Activated CD8-positive, alpha-beta memory T cell treated with anti-CD3 and anti-CD28 coated beads, Interleukin-2, amount 10 ng/mL, durations not matched to agents 7 days and 5 days (primary cell): ENCODE results near the gene CPLX4. TPM values are rescaled to one million over a fixed set of nuclear protein-coding genes. Genes with fewer than 3 reads are reported as not detected.

Source experiments
- ATAC-seq: fragments of 150-1000 bp; cut with Tn5 transposase; one replicate; pipeline ENCODE4 v1.10.0; 2021; ENCODE audit warnings: moderate library complexity
- CTCF ChIA-PET: fragments of 350-600 bp; sonication (Branson Sonifier 250); formaldehyde crosslinking; loops from one replicate; lab custom pipeline; 2021; ENCODE audit warnings: antibody characterized with exemption; lab: Charles Lee
- DNase-seq: peaks from one replicate; pipeline ENCODE4 v3.0.0-alpha.2; 2020
- H3K27ac Mint-ChIP-seq: one replicate; pipeline ENCODE4 v1.8.0; 2021; ENCODE audit warnings: mild to moderate bottlenecking, mixed read lengths
- H3K27me3 Mint-ChIP-seq: one replicate; pipeline ENCODE4 v1.8.0; 2021; ENCODE audit warnings: mixed read lengths
- H3K36me3 Mint-ChIP-seq: one replicate; pipeline ENCODE4 v1.8.0; 2021; ENCODE audit warnings: mild to moderate bottlenecking, mixed read lengths
- H3K4me1 Mint-ChIP-seq: one replicate; pipeline ENCODE4 v1.8.0; 2021; ENCODE audit warnings: mixed read lengths
- H3K4me3 Mint-ChIP-seq: one replicate; pipeline ENCODE4 v1.8.0; 2021; ENCODE audit warnings: mild to moderate bottlenecking, moderate library complexity, mixed read lengths
- H3K9me3 Mint-ChIP-seq: one replicate; pipeline ENCODE4 v1.8.0; 2022; ENCODE audit warnings: low read depth, mixed read lengths
- total RNA-seq, 2 experiments: library from RNA; stranded (reverse); gene quantifications; one replicate each; pipeline ENCODE4 v1.2.3, GENCODE V29; 2021

Gene CPLX4, protein sequence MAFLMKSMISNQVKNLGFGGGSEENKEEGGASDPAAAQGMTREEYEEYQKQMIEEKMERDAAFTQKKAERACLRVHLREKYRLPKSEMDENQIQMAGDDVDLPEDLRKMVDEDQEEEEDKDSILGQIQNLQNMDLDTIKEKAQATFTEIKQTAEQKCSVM
- not detected for total RNA-seq

DNA sequence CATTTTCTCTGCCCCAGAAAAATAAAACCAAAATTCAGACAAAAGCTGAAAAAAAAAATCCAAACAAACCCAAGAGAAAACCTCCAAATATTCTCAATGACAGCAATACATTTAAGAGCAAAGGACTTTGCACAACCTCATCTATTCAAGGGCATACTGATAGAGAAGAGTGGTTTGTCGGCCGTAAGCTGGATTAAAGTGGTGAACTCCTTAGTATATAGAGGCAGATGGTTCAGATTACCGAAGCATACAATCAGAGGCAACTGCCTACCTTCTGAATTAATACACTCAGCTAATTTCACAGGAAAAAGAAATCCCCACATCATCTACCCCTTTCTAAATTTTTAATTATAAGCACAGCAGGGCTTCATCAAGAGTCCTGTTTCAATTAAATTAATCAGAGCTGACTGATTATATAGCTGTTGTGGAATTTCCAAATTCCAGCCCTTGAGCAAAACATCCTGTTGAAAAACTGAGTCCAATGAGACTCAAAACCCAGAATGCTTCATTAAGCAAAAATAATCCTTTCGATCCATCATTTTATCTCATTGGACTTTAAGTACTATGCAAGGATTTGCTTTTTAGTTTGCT, at the start of gene CPLX4:
CPLX4 (minus strand) TSS at position 190 of the 591 bp plus-strand sequence; CDS start at position 3, 187 bp downstream.
- no peak for ATAC-seq
- DNase-seq = no peak
- no peaks in the 10 kb centered on the region for H3K36me3 Mint-ChIP-seq
- no peaks in the 10 kb centered on the region for H3K9me3 Mint-ChIP-seq
- H3K27ac Mint-ChIP-seq = no peak within 1 kb of the TSS
- CTCF ChIA-PET = interaction anchor here (1.0 to 2.2 kb wide), 6 partner anchors 8 to 84 kb away, joined by 3 to 11 read pairs (median 4); no protein-coding TSS in a partner anchor
- peaks cover 35% of the 10 kb centered on the region for H3K27me3 Mint-ChIP-seq
- H3K4me3 Mint-ChIP-seq = no peak within 1 kb of the TSS
- no peaks in the 10 kb centered on the region for H3K4me1 Mint-ChIP-seq

DNA sequence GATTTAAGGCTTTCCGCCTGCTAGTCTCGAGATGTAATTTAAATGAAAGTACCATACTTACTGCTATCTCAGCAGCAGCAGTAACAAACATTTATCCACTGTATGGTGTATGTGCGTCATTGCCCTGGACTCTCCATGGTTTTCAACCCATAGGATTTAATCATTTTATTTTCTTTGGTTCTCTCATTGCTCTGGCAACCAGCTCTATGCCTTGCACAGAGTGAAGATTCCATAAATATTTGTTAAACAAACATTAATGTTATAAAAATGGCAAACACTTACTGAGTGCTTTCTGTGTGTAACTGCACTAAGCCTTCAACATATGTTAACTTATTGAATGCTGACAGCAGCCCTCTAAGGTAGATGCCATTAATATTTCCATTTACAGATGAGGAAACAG, 41.9 kb upstream of the CPLX4 start:
- H3K9me3 Mint-ChIP-seq = no peaks in the 10 kb centered on the region
- peaks cover 24% of the 10 kb centered on the region for H3K4me1 Mint-ChIP-seq
- H3K4me3 Mint-ChIP-seq = no peak overlapping the region
- DNase-seq (no peak), ATAC-seq (no peak)
- H3K36me3 Mint-ChIP-seq = peaks cover 12% of the 10 kb centered on the region
- H3K27me3 Mint-ChIP-seq = peaks cover 2% of the 10 kb centered on the region
- H3K27ac Mint-ChIP-seq = no peak overlapping the region
- CTCF ChIA-PET = interaction anchor here (0.8 kb wide), 1 partner anchor 42 kb away, joined by 4 read pairs; no protein-coding TSS in a partner anchor

DNA sequence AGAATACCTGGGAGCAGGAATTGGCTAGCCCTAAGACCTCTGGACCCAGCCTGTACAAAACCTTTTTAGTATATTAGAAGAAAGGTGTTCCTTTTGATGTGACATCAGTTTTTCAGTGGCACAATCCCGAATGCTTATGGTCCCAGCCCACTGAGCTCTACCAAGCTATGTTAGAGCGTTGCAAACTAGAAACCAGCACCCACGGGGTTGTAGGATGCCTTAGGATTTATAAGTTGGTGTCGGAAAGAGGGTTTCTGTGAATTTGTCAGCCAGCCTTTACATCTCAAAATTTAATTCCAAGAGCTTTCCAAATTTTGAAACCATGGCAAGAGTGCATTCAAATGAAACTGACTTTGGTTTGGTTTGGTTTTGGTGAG, 41.1 kb upstream of the CPLX4 start:
- peak; percentile 4 for ATAC-seq
- Mint-ChIP-seq H3K27me3 (peaks cover 2% of the 10 kb centered on the region), H3K4me3 (peak overlapping the region; percentile 100), H3K36me3 (peaks cover 18% of the 10 kb centered on the region), H3K9me3 (no peaks in the 10 kb centered on the region), H3K4me1 (peaks cover 30% of the 10 kb centered on the region), H3K27ac (peak overlapping the region; percentile 24)
- no peak for DNase-seq
- CTCF ChIA-PET = interaction anchor here (0.6 to 1.3 kb wide), 2 partner anchors 20 to 51 kb away, joined by 3 to 8 read pairs; no protein-coding TSS in a partner anchor

DNA sequence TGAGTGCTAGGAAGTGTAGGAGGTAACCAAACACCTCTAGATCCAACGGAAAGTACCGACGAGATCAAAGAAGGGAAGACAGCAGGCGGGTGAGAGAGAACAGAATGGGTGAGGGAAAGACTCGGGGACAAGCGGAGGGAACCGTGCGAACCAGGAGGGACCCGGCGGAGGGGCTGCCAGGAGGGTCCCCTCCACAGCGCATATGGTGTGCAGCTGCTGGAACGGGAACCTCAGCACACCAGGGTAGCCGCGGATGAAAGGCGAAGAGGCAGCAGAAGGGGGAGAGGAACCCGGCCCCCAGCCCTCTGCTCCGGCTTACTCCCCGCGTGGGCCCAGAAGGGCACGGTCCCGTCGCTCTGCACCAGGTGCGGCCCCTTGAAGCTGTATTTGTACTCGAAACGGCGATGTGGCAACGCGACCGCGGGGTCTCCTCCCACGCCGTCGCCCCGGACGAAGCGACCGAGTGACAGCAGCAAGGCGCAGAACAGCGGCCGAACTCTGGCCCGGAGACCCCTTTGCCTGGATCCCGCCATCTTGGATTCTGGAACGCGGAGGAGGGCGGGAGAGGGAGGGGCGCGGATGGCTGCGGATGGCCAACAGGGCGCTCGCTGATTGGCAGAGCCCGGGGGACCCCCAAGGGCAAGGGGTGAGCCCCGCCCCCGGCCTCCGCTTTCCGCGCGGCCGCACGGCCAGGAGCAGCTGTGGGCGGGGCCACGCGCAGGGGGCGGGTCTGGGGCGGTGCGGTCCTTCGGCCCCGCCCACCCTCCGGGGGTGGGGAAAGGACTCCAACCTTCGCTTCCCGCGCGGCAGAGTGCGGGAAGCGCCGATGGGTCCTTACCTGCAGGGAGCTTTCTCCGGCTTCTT, 40.5 kb upstream of the CPLX4 start, which contains the start of gene LMAN1:
LMAN1 (minus strand) TSS at position 554 of the 864 bp plus-strand sequence; CDS start at position 533, 21 bp downstream.
- Mint-ChIP-seq H3K4me1 (peaks cover 31% of the 10 kb centered on the region), H3K27ac (peak within 1 kb of the TSS; percentile 99), H3K4me3 (peak within 1 kb of the TSS; percentile 100), H3K27me3 (no peaks in the 10 kb centered on the region), H3K9me3 (no peaks in the 10 kb centered on the region), H3K36me3 (peaks cover 19% of the 10 kb centered on the region)
- peak; percentile 95 for DNase-seq
- CTCF ChIA-PET = interaction anchor here (0.6 to 1.3 kb wide), 2 partner anchors 19 to 50 kb away, joined by 3 to 8 read pairs; no protein-coding TSS in a partner anchor
- ATAC-seq = peak; percentile 98

DNA sequence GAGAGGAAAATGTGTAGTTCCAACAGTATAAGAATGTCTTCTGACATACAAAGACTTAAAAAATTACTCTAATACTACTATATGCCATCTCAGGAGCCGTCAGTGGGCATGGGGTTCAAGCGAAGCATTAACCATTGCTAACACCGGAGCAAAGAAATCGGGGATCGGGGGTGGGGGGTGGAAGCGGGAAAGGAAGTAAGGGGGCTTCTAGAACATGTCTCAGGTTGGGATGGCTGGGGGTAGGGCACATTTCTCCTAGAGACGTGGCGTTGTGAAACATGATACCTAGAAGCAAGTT, 39.9 kb upstream of the CPLX4 start:
- no peak for ATAC-seq
- peak overlapping the region; percentile 100 for H3K4me3 Mint-ChIP-seq
- H3K4me1 Mint-ChIP-seq = peaks cover 32% of the 10 kb centered on the region
- H3K27ac Mint-ChIP-seq = peak overlapping the region; percentile 99
- H3K27me3 Mint-ChIP-seq = no peaks in the 10 kb centered on the region
- peaks cover 21% of the 10 kb centered on the region for H3K36me3 Mint-ChIP-seq
- DNase-seq = no peak
- H3K9me3 Mint-ChIP-seq = no peaks in the 10 kb centered on the region
- CTCF ChIA-PET = interaction anchor here (1.1 kb wide), 1 partner anchor 21 kb away, joined by 3 read pairs; no protein-coding TSS in a partner anchor

DNA sequence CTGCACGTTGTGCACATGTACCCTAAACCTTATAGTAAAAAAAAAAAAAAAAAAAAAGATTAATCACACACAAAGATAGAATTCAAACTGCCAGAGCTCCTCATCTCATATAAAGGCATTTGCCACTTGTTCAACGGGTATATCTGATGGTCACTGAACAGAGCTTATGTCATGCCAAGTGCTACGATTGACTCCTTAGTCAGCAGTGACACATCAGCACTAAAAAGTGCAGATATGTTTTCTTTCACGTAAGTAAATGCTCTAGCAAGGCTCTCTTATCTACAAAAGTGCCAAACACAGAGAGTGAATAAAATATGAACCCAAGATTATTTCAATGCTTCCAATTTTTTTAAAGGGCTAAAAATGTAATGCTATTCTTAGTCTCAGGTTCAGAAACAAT, 39.5 kb upstream of the CPLX4 start:
- Mint-ChIP-seq H3K4me1 (peaks cover 36% of the 10 kb centered on the region), H3K27me3 (no peaks in the 10 kb centered on the region), H3K27ac (peak overlapping the region; percentile 99), H3K9me3 (no peaks in the 10 kb centered on the region), H3K4me3 (peak overlapping the region; percentile 100), H3K36me3 (peaks cover 25% of the 10 kb centered on the region)
- CTCF ChIA-PET = interaction anchor here (1.1 to 2.3 kb wide), 2 partner anchors 20 to 40 kb away, joined by 3 to 5 read pairs; partner anchors contain the start of gene CPLX4
- no peak for DNase-seq
- ATAC-seq = no peak

DNA sequence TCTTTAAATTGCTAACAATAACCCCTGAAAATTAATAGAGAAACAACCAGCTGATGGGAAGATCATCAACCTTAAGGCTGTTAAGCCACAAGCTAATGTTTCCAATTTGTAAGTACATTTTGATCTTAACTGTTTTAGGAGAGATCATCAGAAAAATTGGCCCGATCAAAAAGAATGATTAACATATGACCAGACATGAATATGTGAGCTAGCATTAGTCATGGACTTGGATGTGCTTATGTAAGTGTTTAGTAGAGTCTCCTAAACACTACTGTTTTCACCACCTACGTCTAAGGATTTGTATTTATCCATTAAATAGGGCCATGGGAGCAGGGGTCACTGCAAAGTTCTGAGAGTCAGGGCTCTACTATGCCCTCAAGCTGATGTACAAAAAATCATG, 36.3 kb upstream of the CPLX4 start:
- no peaks in the 10 kb centered on the region for H3K27me3 Mint-ChIP-seq
- no peak overlapping the region for H3K27ac Mint-ChIP-seq
- H3K9me3 Mint-ChIP-seq = no peaks in the 10 kb centered on the region
- DNase-seq (no peak), ATAC-seq (no peak)
- CTCF ChIA-PET = interaction anchor here (1.0 to 1.5 kb wide), 3 partner anchors 16 to 48 kb away, joined by 3 to 8 read pairs (median 7); no protein-coding TSS in a partner anchor
- peaks cover 50% of the 10 kb centered on the region for H3K36me3 Mint-ChIP-seq
- H3K4me1 Mint-ChIP-seq = peaks cover 46% of the 10 kb centered on the region
- H3K4me3 Mint-ChIP-seq = no peak overlapping the region

DNA sequence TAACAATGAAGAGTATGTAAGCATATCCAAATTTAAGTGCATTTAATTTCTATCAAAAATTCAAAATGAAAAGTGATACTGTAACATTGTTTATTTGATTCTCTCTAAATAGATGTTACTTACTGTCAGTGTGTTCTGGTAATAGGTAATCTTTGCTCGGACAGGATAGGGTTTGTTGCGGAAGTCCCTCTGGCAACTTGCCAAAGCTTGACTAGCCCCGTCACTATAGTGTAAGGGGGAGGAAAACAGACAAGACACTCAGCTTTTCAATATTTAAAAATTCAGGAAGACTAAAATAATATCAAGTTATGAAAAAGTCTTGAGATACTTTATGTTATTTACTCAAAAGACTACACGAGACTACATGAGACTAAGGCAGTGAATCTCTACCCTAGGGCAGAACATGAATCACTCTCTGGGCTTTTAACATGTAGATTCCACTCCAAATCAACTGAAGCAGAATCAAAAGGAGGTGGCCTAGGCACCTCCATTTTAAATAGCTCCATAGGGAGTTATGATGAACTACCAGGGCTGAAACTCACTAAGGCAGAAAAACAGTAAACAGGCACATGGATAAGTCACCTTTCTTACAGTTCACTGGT, 34.7 kb upstream of the CPLX4 start:
- Mint-ChIP-seq H3K27me3 (no peaks in the 10 kb centered on the region), H3K4me1 (peaks cover 44% of the 10 kb centered on the region), H3K4me3 (no peak overlapping the region), H3K27ac (no peak overlapping the region), H3K9me3 (no peaks in the 10 kb centered on the region), H3K36me3 (peaks cover 59% of the 10 kb centered on the region)
- ATAC-seq (no peak), DNase-seq (no peak)
- CTCF ChIA-PET = interaction anchor here (1.2 kb wide), 1 partner anchor 45 kb away, joined by 5 read pairs; no protein-coding TSS in a partner anchor

DNA sequence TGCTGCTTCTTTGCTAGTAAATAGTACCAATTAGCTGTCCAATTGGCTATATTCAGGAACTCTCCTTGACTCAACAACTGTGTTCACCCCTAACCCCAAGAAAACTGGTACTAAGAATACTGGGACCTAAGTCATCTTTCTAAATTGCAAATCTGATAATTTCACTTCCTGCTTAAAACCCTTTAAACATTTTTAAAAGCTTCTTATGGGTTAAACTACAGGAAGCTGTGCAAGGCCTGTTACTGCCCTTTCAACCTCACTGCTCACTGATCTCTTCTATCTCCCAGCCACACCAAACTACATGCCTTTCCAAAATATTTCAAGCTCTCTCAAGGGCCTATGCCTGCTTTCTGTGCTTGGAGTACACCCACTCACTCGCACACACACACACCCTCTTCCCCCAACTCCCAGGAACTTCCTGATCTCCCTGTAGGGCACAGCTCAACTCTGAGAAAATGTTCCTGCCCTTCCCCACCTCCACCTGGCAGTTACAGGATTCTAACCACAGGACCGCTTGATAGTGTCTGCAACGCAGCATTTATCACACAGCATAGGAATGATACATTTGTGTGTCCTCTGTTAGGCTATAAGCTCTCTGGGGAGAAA, 33.9 kb upstream of the CPLX4 start:
- no peaks in the 10 kb centered on the region for H3K27me3 Mint-ChIP-seq
- no peak overlapping the region for H3K4me3 Mint-ChIP-seq
- no peaks in the 10 kb centered on the region for H3K9me3 Mint-ChIP-seq
- H3K27ac Mint-ChIP-seq = peak overlapping the region; percentile 49
- peaks cover 42% of the 10 kb centered on the region for H3K4me1 Mint-ChIP-seq
- CTCF ChIA-PET = interaction anchor here (1.2 kb wide), 1 partner anchor 44 kb away, joined by 5 read pairs; no protein-coding TSS in a partner anchor
- ATAC-seq (peak; percentile 64), DNase-seq (no peak)
- H3K36me3 Mint-ChIP-seq = peaks cover 66% of the 10 kb centered on the region

DNA sequence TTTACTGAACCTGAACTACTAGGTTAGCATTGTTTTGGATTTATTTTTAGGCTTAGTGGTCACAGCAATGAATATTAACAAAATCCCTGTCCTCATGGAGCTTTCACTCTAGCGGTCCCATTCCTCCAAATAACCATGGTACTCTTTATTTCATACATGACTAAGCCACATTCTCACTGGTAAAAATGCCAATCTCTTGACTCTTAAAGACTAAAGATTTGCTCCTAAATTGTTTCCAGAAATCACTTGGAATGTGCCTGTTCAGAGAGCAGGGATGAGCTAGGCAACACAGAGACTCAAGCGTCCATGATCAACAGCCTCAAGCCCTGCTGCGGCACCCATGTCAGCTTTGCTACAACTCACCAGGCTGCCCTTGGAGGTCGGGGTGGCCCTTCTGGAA, 27.1 kb upstream of the CPLX4 start:
- ATAC-seq (no peak), DNase-seq (no peak)
- Mint-ChIP-seq H3K4me3 (no peak overlapping the region), H3K27me3 (no peaks in the 10 kb centered on the region), H3K9me3 (peaks cover 5% of the 10 kb centered on the region), H3K36me3 (peaks cover 88% of the 10 kb centered on the region), H3K4me1 (peaks cover 28% of the 10 kb centered on the region), H3K27ac (no peak overlapping the region)
- CTCF ChIA-PET = interaction anchor here (0.9 kb wide), 1 partner anchor 11 kb away, joined by 4 read pairs; no protein-coding TSS in a partner anchor

DNA sequence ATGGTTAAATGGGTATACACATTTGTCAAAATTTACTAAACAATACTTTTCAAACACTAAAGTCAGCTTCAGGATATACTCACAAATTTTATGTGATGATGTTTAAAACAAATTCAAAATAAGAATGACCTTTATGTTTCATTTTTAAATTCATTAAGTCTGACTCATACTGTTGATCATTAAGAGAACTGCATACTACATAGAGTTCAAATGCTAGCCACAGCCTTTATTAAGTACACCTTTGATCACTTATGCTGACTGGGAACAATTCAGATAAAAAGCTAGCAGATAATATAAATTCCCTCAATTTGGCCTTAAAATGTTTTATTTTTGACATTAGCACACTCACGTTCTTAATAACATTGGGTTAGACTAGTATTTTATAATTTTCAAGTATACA, 26.5 kb upstream of the CPLX4 start:
- H3K27me3 Mint-ChIP-seq = no peaks in the 10 kb centered on the region
- no peak overlapping the region for H3K4me3 Mint-ChIP-seq
- peaks cover 92% of the 10 kb centered on the region for H3K36me3 Mint-ChIP-seq
- H3K4me1 Mint-ChIP-seq = peaks cover 28% of the 10 kb centered on the region
- CTCF ChIA-PET = interaction anchor here (0.9 kb wide), 1 partner anchor 11 kb away, joined by 4 read pairs; no protein-coding TSS in a partner anchor
- peaks cover 5% of the 10 kb centered on the region for H3K9me3 Mint-ChIP-seq
- no peak overlapping the region for H3K27ac Mint-ChIP-seq
- no peak for ATAC-seq
- no peak for DNase-seq

DNA sequence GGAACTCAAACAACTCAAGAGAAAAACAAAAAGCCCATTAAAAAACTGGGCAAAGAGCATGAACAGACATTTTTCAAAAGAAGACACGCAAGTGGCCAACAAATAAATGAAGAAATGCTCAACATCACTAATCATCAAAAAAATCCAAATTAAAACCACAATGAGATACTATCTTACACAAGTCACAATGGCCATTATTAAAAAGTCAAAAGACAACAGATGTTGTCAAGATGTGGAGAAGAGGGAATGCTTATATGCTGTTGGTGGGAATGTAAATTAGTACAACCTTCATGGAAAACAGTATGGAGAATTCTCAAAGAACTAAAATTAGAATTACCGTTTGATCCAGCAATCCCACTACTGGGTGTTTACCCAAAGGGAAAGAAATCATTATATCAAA, 25.5 kb upstream of the CPLX4 start:
- H3K36me3 Mint-ChIP-seq = peaks cover 91% of the 10 kb centered on the region
- DNase-seq = no peak
- CTCF ChIA-PET = no interaction called here
- peaks cover 28% of the 10 kb centered on the region for H3K4me1 Mint-ChIP-seq
- H3K27ac Mint-ChIP-seq = no peak overlapping the region
- peaks cover 5% of the 10 kb centered on the region for H3K9me3 Mint-ChIP-seq
- H3K4me3 Mint-ChIP-seq = no peak overlapping the region
- no peak for ATAC-seq
- H3K27me3 Mint-ChIP-seq = no peaks in the 10 kb centered on the region
